Suprapubic skin (tissue), 3 donors: ENCODE results near the gene ACSM3.

Experiments used
- CTCF ChIP-seq, 2 donors: fragments of 200-600 bp in 1 of 2; fragments of 450-650 bp in 1 of 2; sonication (generic) in 1 of 2; IDR thresholded peaks; one replicate each; pipeline ENCODE4 v1.5.1; 2016 to 2019; ENCODE audit warnings: antibody characterized with exemption in 2 of 2, mild to moderate bottlenecking in 1 of 2, moderate library complexity in 1 of 2
- POLR2A ChIP-seq, 2 donors: fragments of 450-650 bp; IDR thresholded peaks; one replicate each; pipeline ENCODE4 v1.6.1; 2017; ENCODE audit warnings: antibody characterized with exemption in 2 of 2, mild to moderate bottlenecking in 2 of 2, moderate library complexity in 2 of 2

GRCh38 chr16:20826039-20826566 is 62.3 kb downstream of the ACSM3 start:
- TF ChIP-seq CTCF (IDR thresholded peaks at IDR 0.05) (no peak), POLR2A (IDR thresholded peaks at IDR 0.05) (no peak)
